ENCODE measurements around the gene CEND1. TPM values are rescaled to one million over a fixed set of nuclear protein-coding genes. Genes with fewer than 3 reads are reported as not detected.

CEND1 gene
- total RNA-seq, 1 experiment from 2014 or later, result not detected

DNA sequence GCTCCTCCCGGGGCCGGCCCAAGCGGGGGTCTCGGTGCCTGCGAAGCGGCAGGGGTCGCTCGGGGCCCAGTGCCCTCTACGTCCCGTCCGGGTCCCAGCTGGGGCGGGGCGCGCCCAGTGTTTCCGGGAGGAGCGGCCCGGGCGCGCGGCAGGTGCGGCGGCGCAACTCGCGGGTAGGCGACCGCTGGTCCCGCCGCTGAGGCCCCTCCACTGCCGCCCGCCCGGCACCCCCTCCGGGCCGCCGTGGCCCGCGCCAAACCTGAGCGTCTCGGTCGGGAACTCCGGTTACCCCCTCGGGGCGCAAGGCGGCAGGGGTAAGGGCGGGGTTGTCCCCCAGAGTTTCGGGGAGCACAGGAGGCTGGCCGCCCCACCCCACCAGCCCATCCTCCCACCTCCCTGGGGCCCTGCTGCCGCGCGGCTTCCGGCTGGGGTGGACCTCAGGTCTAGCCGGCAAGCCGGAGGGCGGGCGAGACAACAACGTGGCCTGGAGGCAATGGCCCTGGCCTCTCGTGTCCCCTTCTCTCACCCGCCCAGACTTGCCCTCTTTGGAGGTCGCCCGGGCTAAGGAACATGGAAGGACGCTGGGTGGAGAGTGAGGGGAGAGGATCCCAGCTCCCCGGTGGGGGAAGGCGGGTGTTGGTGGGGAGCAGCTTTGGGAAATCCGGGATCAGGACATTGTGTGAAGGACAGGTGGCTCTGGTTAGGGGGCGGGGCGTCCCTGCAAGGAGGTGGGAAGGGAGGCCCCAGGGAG, 37.4 kb upstream of the CEND1 start:
- DNase-seq (ENCODE audit: low spot score), result no peak

DNA sequence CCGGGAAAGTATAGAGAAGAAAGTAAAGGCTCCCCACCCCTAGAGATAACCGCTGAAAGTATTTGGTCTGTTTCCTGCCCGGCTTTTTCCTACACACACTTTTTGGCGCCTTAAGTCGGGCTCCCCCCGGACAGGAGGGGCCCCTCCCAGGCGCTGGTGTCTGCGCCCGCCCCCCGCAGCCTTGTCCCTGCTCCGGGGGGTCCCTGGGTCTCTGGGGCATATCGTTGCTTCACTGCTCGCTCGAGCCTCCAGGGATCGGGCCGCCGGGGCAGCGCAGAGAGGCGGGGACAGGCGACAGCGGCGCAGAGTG, 36.9 kb upstream of the CEND1 start:
- DNase-seq (ENCODE audit: low spot score), result no peak

DNA sequence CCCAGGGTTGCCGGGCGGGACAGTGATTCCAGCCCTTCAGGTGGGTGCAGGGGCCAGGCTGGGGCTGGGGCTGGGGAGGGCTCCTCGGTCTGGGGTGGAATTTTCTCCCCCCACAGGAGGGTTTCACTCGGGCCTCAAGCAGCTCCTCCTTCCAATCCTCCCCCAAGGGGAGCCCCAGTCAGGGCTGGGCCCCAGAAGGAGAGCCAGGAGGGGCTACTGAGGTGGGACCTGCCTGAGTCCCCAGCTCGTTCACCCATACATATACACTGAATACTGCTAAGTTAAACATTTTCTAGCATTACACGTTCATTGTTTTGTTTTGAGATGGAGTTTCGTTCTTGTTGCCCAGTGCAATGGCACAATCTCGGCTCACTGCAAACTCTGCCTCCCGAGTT, 36.3 kb upstream of the CEND1 start:
- no peak for DNase-seq (ENCODE audit: low spot score)

DNA sequence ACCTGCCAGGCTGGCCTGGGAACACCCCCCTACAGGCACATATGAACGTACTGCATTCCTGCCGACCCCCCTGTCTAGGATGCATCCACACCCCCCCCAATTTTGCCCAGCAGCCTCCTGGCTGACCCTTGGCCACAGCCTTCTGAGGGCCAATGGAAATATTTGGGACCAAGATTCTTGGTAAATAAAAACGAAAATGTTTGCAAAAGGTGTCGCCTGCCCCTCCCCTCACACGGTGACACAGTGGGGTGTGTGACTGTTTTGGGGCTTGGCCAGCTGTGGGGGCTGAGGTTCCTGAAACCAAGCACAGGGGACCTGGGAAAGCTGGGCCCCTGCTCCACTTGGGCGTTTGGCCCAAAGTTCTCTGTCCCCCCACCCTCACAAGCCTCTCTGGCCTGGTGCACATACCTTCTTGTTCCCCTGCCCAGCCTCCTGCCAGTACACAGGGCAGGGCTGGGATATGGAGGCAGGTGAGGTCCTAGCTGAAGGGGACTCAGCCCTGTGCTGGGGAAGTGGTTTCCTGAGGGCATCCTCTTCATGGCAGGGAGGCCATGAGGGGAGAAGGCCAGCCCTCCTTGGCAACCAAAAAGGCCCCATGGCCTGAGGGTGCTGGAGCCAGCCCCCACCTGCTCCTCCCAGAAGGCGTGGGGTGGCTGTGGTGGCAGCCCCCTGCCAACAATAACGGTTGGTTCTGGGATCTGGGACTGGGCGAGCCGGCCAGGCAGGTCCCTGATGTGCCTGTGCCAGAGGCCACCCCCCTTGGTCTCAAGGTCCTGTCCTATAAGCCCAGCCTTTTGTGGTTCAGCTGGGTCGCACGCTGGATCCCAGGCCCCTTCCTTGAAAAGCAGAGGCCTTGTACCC, 35.7 kb upstream of the CEND1 start:
- DNase-seq (ENCODE audit: low spot score), result no peak

DNA sequence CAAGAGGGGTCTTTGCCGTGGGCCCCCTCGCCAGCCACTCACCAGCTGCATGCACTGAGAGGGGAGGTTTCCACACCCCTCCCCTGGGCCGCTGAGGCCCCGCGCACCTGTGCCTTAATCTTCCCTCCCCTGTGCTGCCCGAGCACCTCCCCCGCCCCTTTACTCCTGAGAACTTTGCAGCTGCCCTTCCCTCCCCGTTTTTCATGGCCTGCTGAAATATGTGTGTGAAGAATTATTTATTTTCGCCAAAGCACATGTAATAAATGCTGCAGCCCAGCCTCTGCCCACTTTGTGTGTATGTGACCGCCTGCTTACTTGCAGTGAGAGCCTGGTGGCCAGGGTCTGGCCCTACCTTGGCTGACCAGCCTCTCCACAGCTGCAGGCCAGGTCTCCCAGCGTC, 35.1 kb upstream of the CEND1 start:
- DNase-seq (ENCODE audit: low spot score), result no peak

DNA sequence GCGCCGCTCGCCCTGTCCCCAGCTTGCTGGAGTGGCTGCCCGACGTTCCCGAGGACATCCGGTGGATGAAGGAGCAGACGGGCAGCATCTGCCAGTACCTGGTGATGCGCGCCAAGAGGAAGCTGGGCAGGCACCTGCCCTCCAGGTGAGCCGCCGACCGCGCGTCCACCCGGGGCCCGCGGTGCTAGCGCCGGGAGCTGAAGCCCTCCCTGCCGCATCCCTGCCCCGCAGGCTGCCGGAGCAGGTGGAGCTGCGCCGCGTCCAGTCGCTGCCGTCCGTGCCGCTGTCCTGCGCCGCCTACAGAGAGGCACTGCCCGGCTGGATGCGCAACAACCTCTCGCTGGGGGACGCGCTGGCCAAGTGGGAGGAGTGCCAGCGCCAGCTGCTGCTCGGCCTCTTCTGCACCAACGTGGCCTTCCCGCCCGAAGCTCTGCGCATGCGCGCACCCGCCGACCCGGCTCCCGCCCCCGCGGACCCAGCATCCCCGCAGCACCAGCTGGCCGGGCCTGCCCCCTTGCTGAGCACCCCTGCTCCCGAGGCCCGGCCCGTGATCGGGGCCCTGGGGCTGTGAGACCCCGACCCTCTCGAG, 34.5 kb upstream of the CEND1 start:
- DNase-seq (ENCODE audit: low spot score), result no peak

DNA sequence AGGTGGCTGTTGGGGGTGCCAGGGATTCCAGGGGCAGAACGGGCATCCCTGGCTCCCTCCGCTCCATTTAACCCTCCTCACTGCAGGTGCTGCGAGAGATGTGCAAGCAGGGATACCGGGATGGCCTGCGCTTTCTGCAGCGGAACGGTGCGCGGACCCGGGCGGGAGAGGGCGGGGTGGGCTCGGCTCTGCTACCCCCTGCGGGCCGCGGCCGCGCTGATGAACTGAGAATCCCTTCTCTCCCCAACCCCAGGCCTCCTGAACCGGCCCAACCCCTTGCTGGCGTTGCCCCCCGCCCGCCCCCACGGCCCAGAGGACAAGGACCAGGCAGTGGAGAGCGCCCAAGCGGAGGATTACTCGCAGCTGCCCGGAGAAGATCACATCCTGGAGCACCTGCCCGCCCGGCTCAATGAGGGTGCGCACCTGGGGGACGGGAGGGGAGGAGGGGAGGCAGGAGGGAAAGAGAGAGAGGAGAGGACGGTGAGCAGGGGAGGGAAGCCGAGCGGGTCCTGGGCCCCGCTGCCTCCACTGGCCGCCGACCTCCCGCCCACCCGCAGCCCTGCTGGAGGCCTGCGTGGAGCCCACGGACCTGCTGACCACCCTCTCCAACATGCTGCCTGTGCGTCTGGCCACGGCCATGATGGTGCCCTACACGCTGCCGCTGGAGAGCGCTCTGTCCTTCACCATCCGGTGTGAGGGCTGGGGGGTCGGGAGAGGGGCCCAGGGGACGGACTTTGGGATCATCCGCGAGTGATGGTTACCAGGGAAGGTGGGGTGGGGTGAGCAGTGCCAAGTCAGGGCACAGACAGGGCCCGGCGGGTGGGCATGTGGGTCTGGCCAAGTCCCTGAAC, 33.8 kb upstream of the CEND1 start:
- DNase-seq (ENCODE audit: low spot score), result no peak

DNA sequence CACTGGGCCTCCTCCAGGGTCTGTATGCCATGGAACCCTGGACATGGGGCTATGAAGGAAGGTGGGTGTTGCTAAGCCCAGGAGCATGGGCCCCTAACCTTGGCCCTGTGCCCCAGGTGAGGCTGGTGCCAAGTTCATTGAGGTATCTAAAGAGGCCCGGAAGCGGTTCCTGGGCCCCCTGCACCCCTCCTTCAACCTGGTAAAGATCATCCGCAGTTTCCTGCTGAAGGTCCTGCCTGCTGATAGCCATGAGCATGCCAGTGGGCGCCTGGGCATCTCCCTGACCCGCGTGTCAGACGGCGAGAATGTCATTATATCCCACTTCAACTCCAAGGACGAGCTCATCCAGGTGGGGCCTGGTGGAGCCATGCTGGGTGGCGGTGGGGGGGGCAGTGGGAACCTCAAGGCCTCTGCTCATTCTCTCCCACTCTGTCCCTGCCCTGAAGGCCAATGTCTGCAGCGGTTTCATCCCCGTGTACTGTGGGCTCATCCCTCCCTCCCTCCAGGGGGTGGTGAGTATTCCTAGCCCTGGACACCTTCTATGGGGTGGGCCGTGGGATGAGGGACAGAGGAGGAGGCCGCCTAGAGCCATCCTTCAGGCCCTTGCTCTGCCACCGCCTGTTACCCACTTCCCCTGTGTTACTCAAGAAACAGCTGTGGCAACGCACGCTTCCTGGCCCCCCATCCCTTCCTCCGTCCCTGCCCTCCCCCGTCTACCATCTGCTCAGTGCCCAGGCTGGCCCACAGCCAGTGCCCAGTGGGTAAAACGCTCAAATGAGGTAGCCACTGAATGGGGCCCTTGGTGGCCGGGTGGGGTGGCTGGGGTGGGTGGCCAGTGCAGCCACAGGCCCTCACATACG, 31.9 kb upstream of the CEND1 start:
- no peak for DNase-seq (ENCODE audit: low spot score)

DNA sequence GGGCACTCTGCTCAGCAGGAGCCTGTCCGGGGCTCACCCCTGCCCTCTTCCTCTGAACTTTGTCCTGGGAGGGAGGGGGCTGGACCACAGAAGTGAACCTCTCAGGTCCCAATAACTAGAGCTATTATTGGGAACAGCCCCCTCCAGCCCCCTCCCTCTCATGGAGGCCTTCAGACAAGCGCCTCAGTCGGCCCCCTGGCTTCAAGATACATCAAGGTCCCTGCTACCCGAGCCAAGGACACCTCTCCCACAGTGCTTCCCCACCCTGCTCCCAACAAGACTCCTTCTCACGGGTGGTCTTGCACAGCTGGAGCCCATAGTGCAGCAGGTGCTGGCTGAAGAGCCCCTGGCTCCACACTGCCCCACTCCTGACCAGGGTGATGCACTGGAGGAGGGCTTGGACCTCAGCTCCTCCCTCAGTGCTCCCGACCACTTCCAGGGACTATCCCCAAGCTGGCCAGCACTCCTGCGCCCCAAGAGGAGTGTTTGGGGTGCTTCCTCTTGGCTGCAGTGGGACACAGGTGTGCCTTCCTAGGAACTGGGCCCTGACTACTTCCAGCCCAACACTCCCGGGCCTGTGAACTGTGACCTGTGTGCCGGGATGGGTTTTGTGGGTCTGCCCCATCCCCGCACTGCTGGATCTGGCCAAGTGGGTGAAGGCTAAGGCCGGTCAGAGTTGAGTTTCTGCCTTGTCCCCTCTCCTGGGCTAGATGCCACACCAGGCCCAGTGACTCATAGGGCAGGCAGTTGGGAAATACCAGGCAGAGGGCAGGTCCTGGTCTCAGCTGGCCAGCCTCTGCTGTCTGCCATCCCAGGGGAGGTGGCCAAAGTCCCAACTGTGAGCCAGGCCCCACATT, 31.0 kb upstream of the CEND1 start:
- DNase-seq (ENCODE audit: low spot score), result no peak

DNA sequence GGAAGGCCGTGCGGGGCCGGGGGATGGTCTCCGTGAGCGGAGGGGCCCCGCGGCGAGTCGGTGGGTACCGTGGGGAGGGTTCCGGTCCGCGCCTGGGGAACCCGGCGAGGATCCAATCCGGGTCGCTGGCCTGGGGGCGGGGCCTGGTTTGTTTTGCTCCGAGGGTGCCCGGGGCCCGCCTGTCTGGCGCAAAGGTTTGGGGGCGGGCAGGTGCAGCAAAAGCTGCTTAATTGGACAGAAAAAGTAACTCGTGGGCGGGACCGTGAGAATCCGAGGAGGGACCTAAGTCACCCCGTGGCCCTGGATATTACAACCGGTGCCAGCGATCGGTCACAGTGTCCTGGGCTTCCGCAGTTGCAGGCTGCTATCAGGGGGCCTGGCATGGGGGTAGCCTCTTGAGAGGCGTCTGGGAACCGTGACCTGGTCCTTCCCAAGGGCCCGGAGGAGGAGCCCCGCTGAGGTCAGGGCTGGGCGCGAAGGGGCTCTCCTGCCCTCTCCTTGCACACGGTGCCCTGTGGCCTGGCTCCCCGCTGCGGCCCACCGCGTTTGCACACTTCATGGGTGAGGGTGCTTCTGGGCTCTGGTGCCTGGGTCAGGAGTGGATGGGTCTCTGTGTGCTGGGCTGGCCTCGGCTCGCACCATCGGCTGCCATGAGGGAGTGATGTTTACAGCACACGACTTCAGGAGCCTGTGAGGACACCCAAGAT, 30.2 kb upstream of the CEND1 start:
- peak; percentile 86 for DNase-seq (ENCODE audit: low spot score)

DNA sequence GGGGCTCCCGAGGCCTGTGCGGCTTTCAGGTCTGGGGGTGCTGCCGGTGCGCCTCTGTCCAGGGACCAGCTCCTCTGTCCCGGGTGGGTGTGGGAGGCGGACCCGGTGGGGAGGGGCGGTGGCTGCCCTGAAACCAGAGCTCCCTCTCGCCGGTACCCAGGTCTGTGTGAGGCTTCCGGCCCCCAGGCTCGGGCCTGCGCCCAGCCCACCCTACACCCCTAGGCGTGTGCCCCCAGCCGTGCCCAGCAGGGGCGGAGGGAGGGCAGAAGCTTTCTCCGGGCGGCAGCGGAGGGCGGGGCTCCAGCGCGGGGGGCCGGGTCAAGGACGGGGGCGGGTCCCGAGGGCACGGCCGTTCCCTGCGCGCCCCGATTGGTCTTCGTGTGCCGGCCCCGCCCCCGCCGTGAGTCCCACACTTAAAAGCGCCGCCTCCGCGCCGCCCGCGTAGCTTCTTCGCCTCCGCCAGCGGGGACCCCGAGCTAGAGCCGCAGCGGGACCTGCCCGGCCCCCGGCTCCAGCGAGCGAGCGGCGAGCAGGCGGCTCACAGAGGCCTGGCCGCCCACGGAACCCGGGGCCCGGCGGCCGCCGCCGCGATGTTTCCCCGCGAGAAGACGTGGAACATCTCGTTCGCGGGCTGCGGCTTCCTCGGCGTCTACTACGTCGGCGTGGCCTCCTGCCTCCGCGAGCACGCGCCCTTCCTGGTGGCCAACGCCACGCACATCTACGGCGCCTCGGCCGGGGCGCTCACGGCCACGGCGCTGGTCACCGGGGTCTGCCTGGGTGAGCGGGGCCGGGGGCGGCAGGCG, 29.4 kb upstream of the CEND1 start:
- DNase-seq (ENCODE audit: low spot score), result peak; percentile 79

DNA sequence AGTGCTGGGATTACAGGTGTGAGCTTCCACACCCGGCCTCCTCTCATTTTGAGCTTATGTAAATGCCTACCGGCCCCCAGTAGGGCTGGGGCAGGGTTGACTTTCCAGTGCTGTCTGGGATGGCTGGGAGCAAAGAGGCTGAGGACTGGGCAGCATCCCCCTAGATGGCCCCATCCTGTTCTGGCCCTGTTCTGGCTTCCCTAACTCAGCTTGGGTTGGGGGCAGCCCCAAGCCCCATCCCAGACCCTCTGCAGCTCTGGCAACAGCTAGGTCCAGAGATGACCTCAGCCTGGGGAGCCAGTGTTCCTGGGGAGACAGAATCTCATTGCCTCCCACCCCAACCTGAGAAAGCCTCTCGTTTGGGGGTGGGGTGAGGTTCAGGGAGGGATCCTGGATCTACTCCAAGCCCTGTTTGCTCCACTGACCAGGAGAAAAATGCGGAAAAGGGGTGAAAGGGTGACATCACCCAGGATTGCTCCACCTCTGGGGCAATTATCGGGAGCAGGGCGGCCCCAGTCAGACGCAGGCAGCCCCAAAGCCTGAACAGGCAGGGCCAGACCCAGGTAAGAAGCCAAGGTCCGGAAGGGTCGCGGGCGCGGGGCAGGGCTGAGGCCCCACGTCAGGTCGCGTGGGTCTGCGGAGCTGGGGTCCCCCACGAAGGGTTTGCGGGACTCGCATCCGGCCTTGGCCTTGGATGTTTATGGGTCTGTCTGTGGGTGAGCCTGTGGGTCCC, 28.7 kb upstream of the CEND1 start, which contains the start of gene PNPLA2:
Gene PNPLA2 (plus strand): TSS at position 519 of the 733 bp plus-strand sequence. CDS start 805 bp downstream, outside the sequence.
- no peak for DNase-seq (ENCODE audit: low spot score)

DNA sequence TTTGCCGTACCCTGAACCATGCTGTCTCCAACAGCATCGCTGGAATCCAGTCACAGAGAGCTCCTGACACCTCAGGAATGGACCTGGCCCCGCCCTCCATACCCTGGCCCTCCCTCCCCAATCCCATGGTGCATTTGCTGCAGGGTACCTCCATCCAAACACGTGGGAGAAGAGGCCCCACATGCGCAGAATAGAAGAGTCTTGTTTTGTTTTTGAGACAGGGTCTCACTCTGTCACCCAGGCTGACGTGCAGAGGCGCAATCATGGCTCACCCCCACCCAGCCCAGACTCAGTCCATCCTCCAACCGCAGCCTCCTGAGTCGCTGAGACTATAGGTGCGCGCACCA, 26.5 kb upstream of the CEND1 start:
- no peak for DNase-seq (ENCODE audit: low spot score)

DNA sequence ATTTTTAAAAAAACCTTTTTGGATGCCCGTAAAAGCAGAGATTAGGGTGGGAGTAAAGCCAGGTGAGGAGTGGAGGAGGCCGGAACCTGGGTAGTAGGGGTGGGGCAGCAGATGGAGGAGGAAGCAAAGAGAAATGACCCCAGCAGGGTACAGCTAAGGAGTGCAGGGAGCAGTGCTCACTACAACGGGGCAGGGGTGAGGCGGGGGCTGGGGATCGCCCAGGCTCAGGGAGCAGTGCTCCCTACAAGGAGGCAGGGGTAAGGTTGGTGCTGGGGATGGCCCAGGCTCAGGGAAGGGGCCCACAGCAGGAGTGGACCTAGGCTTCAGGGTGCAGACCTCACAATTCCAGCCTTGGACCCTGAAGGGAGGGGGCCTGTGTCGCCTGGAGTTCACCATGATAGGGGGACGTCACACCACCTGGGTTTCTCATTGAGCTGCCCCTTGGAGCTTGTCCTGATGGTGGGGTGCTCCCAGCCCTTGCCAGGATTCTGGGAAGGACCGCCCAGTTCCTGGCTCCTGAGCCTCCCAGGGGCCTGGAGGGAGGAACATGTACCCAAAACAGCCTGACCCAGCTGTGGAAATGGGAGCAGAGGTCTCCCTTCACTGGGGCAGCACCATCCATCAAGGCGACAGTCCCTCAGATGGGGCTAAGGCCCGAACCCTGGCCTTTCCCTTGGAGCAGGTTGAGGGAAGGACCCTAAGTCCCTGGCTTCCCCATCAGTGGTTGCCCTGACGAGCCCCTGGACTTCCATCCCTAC, 26.0 kb upstream of the CEND1 start:
- DNase-seq (ENCODE audit: low spot score), result no peak

DNA sequence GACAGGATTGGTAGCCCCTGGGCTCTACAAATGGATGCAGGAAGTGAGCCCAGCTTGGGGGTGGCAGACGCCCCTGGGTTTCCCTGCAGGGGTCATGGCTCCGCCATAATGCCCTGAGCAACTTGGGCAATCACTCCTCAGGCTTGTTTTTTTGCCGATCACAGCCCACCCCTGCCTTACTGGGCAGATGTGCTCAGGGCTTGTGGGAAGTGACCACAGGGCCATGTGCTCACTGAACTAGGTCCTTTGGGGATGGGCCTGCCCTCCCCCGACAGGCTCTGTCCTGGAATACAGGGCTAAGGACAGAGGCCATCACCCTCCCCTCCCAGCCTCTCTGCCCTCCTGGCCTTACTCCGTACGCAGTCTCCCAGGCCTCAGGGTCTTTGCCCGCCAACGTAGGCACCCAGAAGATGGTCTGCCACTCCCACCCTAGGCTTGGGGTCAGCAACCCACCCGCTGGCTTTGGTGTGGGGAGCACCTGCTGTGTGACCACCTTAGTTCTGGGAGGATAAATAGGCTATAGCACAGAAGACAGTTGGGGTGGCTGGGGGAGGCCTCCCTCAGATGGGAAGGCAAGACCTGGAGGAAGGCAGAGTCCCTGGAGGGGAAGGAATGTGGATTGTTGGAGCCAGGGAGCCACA, 23.7 kb upstream of the CEND1 start:
- DNase-seq (ENCODE audit: low spot score), result no peak

DNA sequence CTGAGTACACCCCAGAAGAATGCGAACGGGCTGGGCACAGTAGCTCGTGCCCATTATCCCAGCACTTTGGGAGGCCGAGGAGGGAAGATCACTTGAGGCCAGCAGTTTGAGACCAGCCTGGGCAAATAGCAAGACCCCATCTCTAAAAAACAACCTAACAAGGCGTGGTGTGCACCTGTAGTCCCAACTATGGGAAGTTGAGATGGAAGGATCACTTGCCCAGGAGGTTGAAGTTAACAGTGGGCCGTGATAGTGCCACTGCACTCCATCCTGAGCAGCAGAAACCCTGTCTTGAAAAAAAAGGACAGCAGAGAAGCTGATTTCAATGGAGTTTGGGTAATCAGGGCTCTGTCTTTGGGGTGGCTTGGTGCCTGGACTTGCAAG, 23.2 kb upstream of the CEND1 start:
- no peak for DNase-seq (ENCODE audit: low spot score)

DNA sequence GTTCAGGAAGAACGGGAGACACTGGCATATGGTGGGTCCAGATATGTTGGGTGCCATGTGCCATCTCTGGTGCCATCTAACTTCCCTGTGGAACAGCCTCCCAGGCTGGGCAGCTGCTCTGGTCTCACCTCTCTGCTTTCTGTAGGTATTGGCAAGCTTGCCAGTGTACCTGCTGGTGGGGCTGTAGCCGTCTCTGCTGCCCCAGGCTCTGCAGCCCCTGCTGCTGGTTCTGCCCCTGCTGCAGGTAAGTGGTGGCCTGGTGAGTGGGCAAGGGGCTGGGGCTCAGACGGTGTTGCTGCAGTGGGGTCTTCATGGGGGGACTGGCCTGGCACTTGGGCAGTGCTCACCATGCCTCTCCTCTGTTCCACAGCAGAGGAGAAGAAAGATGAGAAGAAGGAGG, 22.5 kb upstream of the CEND1 start:
- DNase-seq (ENCODE audit: low spot score), result no peak

All from H4 (cell line).